DOHH2 (cell line): ENCODE results near the gene TAF11.

ENCODE experiments used
- H3F3A ChIP-seq: fragments of 200-600 bp; sonication (generic), shearing (Covaris generic); 2 replicates; pipeline ENCODE4 v1.6.0; 2016; ENCODE audit warnings: antibody characterized with exemption, mild to moderate bottlenecking; ENCODE audit not compliant: control insufficient read depth, insufficient read depth
- H3K27ac ChIP-seq: fragments of 200-600 bp; sonication (generic); 2 replicates; pipeline ENCODE4 v1.5.1; 2014; ENCODE audit warnings: low read depth, mild to moderate bottlenecking, low read length, moderate library complexity
- H3K27me3 ChIP-seq: fragments of 200-600 bp; sonication (generic); 2 replicates; pipeline ENCODE4 v1.6.1; 2014; ENCODE audit warnings: mild to moderate bottlenecking, low read length, mixed read lengths; ENCODE audit not compliant: control insufficient read depth
- H3K36me3 ChIP-seq: fragments of 200-600 bp; sonication (generic); 2 replicates; pipeline ENCODE4 v1.6.1; 2014; ENCODE audit warnings: mild to moderate bottlenecking, low read length, moderate library complexity, mixed read lengths; ENCODE audit not compliant: control insufficient read depth
- H3K4me1 ChIP-seq: fragments of 200-600 bp; sonication (generic); 2 replicates; pipeline ENCODE4 v1.6.1; 2014; ENCODE audit warnings: mild to moderate bottlenecking, low read length, mixed read lengths; ENCODE audit not compliant: control insufficient read depth
- H3K4me2 ChIP-seq: fragments of 200-600 bp; sonication (generic); 2 replicates; pipeline ENCODE4 v1.6.0; 2014; ENCODE audit warnings: mild to moderate bottlenecking, low read length, moderate library complexity
- H3K4me3 ChIP-seq: fragments of 200-600 bp; sonication (generic); 2 replicates; pipeline ENCODE4 v1.5.1; 2014; ENCODE audit warnings: mild to moderate bottlenecking, low read length, mixed read lengths
- H3K79me2 ChIP-seq: fragments of 200-600 bp; sonication (generic); 2 replicates; pipeline ENCODE4 v1.6.1; 2014; ENCODE audit warnings: mild to moderate bottlenecking, low read length, mixed read lengths; ENCODE audit not compliant: control insufficient read depth
- H3K9me2 ChIP-seq: fragments of 200-600 bp; sonication (generic); replicated peaks from 2 replicates; pipeline ENCODE4 v1.6.1; 2014; ENCODE audit warnings: mild to moderate bottlenecking, low read length, mixed read lengths; ENCODE audit not compliant: control insufficient read depth
- H3K9me3 ChIP-seq: fragments of 200-600 bp; sonication (generic); 2 replicates; pipeline ENCODE4 v1.6.1; 2014; ENCODE audit warnings: antibody characterized with exemption, low read length, mixed read lengths; ENCODE audit not compliant: control insufficient read depth, insufficient read depth
- H4K20me1 ChIP-seq: fragments of 200-600 bp; sonication (generic); 2 replicates; pipeline ENCODE4 v1.6.0; 2014; ENCODE audit warnings: low read depth, mild to moderate bottlenecking, antibody characterized with exemption, low read length, moderate library complexity; ENCODE audit not compliant: control insufficient read depth, insufficient read depth
- EZH2phosphoT487 ChIP-seq: fragments of 200-600 bp; sonication (generic); IDR thresholded peaks from 2 replicates; pipeline ENCODE4 v1.6.1; 2017; ENCODE audit warnings: borderline replicate concordance, mild to moderate bottlenecking, antibody characterized with exemption, low read length, moderate library complexity, mixed read lengths
- TF ChIP-seq, protein P1 (sequence below): fragments of 200-600 bp; sonication (generic); IDR thresholded peaks from one replicate; pipeline ENCODE4 v1.5.1; 2014; ENCODE audit warnings: antibody characterized with exemption, mild to moderate bottlenecking, low read depth, low read length; ENCODE audit not compliant: poor library complexity, severe bottlenecking

Gene TAF11

DNA sequence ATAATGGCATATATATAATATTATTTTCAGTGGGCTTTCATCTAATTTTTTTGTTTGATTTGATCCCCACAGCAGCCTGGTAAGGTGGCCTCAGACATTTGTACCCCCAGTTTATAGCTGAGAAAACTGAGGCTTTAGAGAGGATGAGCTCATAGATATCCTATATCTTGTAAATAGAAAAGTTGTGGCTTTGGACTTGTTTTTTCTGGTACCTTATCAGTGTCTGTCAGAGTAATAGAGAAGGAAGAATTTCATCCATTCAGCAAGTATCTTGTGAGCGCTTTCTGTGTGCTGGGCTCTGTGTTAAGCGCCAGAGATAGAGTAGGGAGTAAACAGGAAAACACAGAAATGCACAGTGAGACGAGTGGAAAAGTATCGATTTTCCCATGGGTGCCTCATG lies 27.9 kb downstream of the TAF11 start:
- Histone ChIP-seq H3K4me1 (no peaks in the 10 kb centered on the region), H3K36me3 (peaks cover 66% of the 10 kb centered on the region), H3K27ac (no peak overlapping the region)

DNA sequence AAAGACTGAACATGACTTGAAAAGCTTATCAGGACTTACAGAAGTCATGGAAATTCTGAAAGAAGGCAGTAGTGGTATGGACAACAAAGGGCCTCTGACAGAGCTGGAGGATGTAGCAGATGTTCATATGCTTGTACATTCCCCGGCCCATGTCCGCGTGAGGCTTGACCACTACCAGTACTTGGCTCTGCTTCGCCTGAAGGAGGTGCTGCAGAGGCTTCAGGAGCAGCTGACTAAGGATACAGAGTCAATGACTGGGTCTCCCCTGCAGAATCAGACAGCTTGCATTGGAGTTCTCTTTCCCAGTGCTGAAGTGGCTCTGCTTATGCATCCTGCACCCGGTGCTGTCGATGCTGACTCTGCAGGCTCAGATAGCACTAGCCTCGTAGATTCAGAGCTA lies 29.2 kb downstream of the TAF11 start:
- Histone ChIP-seq H3K79me2 (no peaks in the 10 kb centered on the region), H3K27ac (no peak overlapping the region), H3K9me2 (no peaks in the 10 kb centered on the region), H4K20me1 (no peaks in the 10 kb centered on the region), H3K4me2 (no peak overlapping the region), H3K27me3 (no peaks in the 10 kb centered on the region), H3K9me3 (no peaks in the 10 kb centered on the region), H3K36me3 (peaks cover 60% of the 10 kb centered on the region), H3K4me1 (no peaks in the 10 kb centered on the region), H3K4me3 (no peak overlapping the region), H3F3A (no peaks in the 10 kb centered on the region)
- TF ChIP-seq, protein P1, sequence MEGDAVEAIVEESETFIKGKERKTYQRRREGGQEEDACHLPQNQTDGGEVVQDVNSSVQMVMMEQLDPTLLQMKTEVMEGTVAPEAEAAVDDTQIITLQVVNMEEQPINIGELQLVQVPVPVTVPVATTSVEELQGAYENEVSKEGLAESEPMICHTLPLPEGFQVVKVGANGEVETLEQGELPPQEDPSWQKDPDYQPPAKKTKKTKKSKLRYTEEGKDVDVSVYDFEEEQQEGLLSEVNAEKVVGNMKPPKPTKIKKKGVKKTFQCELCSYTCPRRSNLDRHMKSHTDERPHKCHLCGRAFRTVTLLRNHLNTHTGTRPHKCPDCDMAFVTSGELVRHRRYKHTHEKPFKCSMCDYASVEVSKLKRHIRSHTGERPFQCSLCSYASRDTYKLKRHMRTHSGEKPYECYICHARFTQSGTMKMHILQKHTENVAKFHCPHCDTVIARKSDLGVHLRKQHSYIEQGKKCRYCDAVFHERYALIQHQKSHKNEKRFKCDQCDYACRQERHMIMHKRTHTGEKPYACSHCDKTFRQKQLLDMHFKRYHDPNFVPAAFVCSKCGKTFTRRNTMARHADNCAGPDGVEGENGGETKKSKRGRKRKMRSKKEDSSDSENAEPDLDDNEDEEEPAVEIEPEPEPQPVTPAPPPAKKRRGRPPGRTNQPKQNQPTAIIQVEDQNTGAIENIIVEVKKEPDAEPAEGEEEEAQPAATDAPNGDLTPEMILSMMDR, result no peak
- TF ChIP-seq EZH2phosphoT487, result no peak

More for the DNA sequence above, 27.9 kb downstream of the TAF11 start:
- no peaks in the 10 kb centered on the region for H3F3A ChIP-seq
- H3K9me2 ChIP-seq, result no peaks in the 10 kb centered on the region
- no peaks in the 10 kb centered on the region for H3K79me2 ChIP-seq
- TF ChIP-seq, protein P1, result no peak
- TF ChIP-seq EZH2phosphoT487, result no peak
- no peaks in the 10 kb centered on the region for H3K27me3 ChIP-seq
- H3K9me3 ChIP-seq, result no peaks in the 10 kb centered on the region
- H4K20me1 ChIP-seq, result no peaks in the 10 kb centered on the region
- H3K4me2 ChIP-seq, result no peak overlapping the region
- H3K4me3 ChIP-seq, result no peak overlapping the region

DNA sequence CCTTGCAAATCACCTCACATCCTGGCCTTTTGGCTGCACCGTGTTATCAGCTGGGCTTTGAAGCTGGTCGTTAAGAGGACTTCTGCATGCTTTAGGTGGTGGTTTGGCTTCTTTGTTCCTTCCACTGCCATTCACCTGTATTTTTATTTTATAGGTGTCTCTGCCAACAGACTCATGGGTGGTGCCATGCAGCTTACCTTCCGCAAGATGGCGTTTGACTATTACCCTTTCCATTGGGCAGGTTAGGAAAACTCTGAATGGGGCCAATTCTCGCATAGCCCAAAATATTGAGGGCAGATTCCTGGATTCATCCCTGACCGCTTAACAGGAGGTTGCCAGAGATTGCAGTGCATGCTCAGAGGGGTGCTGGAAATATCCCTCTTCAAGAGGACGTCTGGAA lies 32.4 kb downstream of the TAF11 start:
- no peak for TF ChIP-seq EZH2phosphoT487
- TF ChIP-seq, protein P1, result no peak
- Histone ChIP-seq H3K79me2 (no peaks in the 10 kb centered on the region), H3K4me2 (no peak overlapping the region), H3K4me3 (no peak overlapping the region), H3K36me3 (peaks cover 73% of the 10 kb centered on the region), H4K20me1 (no peaks in the 10 kb centered on the region), H3K27me3 (no peaks in the 10 kb centered on the region), H3K9me3 (no peaks in the 10 kb centered on the region), H3K9me2 (no peaks in the 10 kb centered on the region), H3F3A (no peaks in the 10 kb centered on the region), H3K27ac (no peak overlapping the region), H3K4me1 (no peaks in the 10 kb centered on the region)
